HG03558 (cell line): ENCODE measurements around the gene ALG1.
"Not testable (repeated sequence)": the region's sequence is repeated elsewhere in the genome, so short reads cannot be mapped to it uniquely, and the experiment has no call there.

Experiments
- ATAC-seq: cut with Tn5 transposase; IDR thresholded peaks from one replicate; pipeline ENCODE4 v1.9.1; 2021; ENCODE audit warnings: moderate number of reproducible peaks; ENCODE audit not compliant: unreplicated experiment; ENCODE audit errors: extremely low read depth

ALG1 gene

DNA sequence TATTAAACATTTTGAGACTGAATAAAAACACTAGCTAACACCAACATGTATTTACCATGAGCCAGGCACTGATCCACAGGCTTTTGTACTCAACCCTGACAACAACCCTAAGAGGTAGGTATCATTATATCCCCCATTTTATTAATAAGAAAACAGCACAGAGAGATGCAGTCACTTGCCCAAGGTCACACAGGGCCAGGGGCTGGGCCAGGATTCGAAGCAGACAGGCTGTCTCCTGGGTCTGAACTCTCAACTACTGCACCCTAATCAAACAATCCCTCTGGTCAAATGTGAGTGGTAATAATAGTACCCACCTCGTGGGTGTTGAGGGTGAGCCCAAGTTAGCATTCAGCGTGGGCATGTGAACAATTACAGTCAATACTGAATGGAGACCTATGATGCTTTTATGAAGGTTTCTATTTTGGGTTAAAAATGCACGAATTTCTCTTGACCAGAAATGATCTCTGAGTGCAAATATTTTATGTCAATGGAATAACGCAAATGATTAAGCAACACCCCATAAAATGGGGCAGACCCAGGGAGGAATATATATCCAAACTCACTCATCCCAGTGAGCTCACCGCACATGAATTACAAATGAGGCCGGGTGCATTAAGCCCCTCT, 24.9 kb downstream of the ALG1 start:
- not testable (repeated sequence) for ATAC-seq

DNA sequence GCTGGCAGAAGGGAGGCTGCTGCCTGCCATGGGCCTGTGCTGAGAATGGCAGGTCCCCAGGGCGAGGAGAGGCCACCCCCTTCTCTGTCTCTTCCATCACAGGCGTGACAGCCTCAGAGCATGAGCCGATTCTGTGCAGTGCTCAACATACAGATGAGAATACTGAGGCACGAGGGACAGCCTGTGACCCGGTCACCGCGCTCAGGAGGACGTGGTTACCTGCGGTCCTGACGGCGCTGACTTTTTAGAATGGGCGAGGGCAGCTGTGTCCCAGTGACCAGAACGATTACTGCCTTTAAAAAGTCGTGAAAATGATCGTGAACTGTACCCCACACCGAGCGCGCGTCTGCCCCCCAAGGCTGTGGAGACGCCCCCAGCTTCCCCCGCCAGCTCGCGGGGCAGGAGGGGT, 25.4 kb downstream of the ALG1 start:
- not testable (repeated sequence) for ATAC-seq

DNA sequence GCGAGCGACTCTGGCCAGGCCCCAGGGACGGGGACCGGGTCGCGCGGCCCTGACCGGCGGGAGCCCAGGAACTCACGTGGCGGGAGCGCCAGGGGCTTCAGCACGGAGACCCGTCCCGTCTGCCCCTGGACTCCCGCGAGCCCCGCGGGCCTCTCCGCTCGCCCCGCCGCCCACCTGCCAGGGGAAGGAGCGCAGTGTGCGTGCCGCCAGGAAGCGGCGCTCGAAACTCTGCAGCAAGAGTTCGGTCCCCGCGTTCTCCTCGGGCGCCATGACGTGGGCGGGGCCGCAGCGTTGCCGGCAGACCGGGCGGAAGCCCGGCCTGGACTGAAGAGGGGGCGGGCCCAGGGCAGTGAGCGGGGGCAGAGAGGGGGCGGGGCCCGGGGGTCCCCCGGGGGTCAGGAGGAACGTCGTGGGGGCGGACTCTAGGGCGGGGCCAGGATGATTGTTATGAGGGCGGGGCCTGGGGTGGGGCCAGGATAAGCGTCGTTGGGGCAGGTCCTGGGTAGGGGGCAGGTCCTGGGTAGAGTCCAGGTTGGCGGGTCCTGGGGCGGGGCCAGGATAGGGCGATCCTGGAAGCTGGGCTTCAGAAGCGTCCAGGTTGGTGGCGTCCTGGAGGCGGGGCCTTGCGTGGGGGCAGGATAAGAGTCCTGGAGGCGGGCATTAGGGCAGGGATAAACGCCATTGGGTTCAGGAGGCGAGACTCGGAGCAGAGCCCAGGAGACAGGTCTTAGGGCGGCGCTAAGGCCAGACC, 26.0 kb downstream of the ALG1 start, which contains the start of gene EEF2KMT:
EEF2KMT (minus strand) TSS at position 326 of the 751 bp plus-strand sequence; CDS start at position 270, 56 bp downstream.
- ATAC-seq: peak; percentile 49

DNA sequence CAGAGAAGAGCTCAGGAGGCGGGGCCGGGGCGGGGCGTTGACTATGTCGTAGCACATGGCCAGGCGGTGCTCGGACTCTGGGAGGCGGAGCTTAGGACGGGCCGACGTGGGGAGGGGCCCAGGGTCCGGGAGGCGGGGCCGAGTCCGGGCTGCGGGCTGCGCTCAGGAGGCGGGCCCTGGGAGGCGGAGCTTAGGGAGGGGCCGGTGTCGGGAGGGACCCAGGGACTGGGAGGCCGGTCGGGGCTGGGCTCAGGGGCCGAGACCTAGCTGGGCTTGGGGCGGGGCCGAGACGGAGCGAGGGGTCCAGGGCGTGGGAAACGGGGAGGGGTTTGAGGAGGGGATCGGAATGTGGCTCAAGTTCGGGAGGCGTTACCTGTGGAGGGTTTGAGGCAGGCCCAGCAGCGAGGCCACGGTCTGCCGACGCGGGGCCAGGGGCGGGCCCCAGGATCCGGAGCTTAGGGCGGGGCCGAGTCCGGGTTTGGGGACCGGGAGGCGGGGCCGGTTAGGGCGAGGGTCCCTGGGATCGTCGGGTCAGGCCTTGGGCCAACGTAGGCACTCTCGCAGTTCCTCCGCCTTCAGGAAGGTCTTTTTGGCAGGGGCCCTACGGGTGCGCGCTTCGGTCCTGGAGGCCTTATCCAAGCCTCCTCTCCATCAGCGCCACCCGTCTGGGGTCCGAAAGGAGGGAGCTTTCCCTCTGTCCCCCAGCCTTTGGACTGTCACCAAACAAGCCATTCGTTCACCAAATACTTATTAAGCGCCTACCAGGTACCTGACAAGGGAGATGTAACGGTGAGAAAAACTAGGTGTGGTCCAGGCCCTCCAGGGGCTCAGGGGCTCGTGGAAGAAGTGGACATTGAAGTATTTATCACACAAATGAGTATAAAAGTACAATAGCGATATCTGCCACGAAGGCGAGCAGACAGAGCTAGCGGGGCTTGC, 26.8 kb downstream of the ALG1 start:
- not testable (repeated sequence) for ATAC-seq

DNA sequence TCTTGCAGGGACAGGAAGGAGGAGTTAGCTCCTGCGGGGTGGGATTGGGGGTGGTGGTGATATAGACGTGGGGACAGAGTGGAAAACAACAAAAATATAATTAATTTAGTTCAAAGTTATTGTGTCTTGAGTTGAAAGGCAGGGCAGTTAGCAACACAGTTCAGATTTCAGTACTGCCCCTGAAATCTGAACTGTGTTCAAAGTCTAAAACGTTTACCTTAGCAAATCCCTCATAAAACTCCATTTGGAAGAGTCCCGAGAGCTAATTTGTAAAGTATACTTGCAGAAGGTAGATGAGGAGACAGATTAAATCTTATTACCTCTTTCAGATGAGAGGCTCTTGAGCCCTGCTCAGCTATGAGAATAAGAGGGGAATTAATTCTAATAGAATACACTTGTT, 27.5 kb downstream of the ALG1 start:
- not testable (repeated sequence) for ATAC-seq

DNA sequence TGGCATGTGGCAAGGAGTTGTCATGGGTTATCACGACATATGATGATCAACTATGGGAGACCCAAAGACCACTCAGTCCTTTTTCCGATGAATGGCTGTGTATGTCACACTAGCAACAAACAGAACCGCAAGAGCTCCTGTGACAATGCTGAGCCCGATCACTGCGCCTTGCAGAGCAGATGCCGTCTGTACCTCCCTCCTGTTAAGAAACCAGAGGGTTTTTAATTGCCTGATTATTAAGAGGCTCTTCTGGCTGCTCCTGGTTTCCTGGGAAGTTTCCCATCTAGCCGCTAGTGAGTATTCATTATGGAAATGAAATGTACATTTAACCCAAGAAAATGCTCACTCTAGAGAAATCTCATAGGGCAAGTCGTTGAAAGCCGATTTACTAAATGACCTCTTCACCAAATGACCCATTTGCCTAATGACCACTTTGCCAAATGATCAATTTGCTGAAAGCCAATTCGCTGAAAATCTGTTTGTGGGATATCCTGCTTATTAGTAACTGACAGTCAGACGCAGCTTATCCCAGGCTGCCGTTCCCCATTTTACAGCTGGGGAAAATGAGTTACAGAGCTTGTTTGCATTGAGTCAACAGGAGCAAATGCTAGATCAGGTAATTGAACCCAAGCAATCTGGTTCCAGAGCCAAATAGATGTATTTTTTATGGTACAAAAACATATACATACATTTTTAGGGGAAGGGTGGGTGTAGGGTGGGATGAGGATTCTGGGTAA, 31.8 kb downstream of the ALG1 start:
- ATAC-seq: not testable (repeated sequence)

DNA sequence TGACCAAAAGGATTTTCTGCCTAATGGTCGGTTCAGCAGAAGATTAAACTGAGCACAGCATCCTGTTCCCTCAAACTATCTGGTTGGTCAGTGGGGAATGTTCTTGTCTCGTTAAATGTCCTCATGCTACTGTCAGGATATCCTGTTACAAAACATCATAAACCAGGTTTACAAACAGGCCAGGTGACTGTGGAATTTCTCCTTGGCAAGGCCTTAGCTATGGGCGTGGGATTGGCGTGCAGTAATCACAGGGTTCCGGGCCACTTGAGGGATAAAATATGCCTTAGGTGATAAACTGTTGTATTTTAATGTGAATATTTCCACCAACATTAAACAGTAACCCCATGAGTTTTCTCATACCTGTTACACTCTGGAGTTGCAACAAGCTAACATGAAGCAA, 33.4 kb downstream of the ALG1 start:
- not testable (repeated sequence) for ATAC-seq

DNA sequence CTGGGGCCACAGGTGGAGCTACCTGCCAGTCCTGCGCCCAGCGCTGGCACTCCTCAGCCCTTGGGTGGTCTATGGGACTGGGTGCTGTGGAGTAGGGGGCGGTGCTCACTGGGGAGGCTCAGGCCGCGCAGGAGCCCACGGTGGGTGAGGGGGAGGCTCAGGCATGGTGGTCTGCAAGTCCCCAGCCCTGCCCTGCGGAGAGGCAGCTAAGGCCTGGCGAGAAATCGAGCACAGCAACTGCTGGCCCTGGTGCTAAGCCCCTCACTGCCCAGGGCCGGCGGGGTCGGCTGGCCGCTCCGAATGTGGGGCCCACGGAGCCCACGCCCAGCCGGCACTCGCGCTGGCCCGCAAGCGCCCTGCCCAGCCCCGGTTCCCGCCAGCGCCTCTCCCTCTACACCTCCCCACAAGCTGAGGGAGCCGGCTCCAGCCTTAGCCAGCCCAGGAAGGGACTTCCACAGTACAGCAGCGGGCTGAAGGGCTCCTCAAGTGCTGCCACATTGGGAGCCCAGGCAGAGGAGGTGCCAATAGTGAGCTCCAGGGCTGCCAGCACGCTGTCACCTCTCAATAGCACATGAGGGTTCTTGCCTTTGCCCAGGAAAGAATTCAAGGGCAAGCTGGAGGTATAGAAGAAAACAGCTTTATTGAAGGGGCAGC, 37.0 kb downstream of the ALG1 start:
- no peak for ATAC-seq

DNA sequence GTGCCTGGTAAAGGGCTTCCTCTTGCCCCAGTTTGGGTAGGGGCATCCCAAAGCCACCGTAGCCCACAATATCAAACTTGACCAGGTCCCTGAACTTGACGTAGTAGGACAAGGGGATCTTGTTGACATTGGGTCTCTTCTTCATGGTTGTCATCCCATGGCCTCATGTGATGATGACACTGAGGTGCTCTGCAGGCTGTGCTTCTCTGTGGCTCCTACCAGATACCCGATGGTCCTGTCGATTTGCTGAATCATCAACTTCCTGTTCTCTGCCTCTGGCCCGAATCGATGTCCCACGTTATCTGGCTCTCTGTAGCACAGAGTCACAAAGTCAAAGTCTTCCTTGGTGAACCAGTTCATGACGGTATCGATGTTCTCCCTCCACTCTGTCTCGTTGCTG, 39.3 kb downstream of the ALG1 start:
- ATAC-seq: not testable (repeated sequence)

DNA sequence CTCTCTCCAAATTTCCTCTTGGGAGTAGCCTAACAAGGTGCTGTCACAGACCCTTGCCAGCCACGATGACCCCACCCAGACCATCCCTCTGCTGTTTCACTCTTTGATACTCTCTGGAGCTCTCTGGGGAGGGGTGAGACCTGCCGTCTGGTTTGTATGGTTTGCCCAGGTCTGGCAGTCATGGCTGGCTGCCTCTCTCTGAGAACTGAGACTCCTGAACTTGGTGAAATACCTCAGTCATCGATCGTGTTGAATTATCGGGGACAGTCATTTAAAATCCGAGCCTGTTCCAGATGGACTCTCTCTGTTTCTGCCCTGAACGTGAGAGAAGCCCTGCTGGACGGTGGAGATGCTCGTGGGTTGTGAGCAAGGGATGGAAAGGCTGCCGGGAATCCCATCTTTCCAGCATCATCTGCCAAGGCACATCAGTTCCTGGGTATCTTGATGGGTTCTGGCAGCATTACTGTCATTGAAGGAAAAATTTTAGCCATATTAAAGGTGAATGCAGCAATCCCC, 45.2 kb downstream of the ALG1 start:
- ATAC-seq: not testable (repeated sequence)

DNA sequence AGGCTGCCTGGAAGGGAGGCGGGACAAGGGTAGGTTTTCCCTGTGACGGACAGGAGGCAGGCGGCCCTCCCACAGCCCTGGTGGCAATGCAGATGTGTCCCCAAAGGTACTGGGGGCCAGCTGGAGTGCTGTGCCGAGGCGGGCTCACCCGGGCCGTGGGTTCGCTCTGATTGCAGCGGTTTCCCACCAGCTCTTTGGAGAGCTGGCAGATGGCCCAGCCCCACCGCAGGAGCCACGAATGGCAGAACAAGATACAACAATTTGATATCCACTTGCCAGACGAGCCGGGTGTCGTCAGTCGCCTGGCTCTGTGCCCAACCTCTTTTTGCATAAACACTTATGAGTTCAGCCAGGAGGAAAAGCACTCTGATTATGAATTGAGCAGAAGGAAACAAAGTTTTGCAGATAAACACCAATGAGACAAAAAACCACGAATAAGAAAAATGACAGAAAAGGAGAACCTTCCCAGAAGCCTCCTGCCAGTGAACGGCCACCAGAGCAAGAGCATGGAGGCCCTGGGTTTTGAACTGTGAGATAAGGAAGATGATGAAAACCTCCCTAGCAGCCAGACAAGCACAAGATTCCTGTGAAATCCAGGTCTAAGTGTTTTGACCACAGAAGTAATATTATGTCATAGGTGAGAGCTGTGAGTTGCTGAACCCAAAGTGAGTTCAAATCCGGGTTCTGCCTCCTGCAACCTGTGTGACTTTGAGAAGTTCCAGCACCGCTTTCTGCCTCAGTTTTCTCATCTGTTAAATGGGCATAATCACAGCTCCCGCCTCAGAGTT, 45.9 kb downstream of the ALG1 start:
- not testable (repeated sequence) for ATAC-seq

DNA sequence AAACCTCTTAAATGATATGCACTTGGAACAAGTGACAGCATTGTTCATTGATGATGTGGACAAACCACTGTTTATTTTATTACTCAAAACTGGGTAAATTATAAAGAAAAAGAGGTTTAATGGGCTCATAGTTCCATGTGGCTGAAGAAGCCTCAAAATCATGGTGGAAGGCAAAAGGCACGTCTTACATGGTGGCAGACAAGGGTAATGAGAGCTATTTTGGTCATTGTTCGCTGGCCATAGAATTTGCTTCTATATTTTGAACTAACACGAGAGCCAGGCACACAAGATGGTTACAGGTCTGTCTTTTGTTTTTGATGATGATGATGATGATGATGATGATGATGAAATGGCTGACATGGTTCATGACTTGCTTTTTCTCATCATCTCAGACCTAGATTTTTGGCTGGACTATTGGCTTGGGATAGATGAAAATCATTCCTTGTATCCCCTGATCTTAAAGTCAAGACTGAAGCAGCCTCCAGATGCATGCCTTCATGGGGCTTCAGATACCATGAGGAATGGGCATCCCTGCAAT, 59.9 kb downstream of the ALG1 start:
- not testable (repeated sequence) for ATAC-seq

DNA sequence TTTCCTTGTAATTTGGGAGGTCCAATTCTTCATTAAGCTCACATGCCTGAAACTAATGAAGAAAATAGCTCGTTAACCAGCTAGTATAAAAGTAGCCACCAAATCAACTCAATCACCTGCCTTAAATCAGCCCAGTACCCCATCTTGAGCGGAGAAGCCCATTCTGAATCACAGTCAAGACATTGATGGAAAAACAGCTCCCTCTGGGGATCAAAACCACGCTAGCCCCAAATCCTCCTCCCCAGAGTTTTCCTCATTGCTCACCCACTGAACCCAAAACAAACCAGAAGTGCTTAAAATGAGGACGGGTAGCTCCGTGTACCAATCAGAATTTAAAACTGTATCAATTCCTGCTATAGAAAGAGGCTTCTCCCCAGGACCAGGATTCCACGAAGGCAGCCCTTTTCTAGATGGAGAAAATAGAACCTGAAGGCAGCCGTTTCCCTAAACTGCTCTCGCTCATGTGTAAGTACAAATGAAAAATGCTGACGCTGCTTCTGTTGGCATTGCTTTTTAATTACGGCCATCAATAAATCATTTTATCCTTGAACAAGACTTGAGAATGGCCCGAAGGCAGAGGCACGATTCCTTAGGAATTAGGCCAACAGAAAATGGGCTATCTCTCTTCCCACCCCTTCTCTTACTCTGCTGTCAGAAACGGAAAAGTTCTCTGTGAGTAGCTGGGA, 61.4 kb downstream of the ALG1 start:
- not testable (repeated sequence) for ATAC-seq

DNA sequence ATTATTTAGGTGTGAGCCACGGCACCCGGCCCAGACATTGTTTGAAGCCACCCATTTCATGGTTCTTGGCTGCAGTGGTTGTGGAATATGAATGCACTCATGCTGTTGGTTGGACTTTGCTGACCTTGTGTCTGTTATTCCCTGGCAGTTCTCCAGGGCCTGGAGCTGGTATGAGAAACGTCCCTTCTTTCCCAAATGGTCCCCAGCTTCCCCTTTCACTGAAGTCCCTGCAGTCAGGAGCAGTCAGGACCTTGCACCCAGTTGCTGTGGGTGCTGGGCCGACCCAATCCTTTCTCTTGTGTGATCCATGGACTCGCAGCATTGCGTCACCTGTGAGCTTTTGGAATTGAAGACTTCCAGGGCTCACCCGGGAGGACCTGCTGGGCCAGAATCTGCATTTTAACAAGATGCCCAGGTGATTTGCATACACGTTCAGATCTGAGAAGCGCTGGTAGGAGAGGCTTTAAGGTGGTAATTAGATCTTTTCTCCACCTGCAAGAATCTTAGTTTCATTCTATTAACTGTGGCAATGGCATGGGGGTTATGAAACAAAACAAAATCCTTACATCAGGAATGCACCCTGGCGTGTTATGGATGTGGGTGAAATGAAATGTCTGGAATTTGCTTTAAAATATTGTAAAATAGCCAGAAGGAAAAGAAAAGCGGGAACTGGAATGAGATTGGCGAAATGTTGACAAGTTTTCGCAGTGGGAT, 63.3 kb downstream of the ALG1 start:
- not testable (repeated sequence) for ATAC-seq
